ENCODE results near the gene EEFSEC. TPM values are rescaled to one million over a fixed set of nuclear protein-coding genes. Genes with fewer than 3 reads are reported as not detected.

The EEFSEC gene
- polyA plus RNA-seq, 3 donors from 2014 or later: 14.5 to 26.9 (median 26.1) TPM

DNA sequence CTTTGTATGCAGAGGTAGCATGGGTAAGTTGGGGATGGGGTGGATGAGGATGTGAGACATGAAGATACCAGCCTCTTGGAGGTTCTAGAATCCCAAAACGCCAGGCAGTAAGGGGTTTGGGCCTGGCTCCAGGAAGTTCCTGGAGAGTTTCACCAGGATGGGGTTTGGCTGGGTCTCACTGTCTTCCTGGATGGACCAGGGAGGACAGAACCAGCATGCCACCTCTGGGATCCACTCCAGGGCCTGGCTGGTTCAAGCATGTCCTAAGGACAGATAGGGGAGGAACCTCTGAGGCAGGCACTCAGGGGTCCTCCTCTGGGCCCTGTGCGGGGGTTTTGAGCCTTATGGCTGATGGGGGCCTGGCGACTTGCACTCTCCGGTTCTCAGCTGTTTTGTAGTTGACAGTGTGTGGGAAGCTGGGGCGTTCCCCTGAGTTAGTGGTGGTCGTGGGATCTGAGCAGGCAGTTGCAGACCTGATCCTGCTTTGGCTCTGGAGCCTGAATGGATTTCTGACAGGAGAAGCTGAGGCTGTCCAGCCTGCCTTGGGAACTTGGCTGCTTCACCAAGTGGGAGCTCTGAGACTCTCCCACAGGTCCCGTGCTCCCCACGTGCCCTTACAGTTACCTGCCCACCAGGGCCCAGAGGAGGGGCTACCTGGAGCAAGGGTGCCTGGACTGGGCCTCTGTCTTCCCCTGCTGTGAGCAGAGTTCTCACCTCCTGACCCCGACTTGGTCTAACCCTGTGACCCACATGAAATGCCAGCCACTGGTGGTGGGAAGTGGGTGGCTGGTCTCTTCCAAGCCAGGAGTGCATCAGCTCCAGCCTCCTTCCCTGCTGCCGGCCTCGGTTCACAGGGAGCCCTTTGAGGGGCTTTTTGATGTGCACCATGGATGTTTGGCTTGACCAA lies 128.4 kb downstream of the EEFSEC start:
- no peaks in the 10 kb centered on the region for H3K9me3 Mint-ChIP-seq
- no peak for DNase-seq
- no peak overlapping the region for H3K4me3 Mint-ChIP-seq
- no peak overlapping the region for H3K27ac Mint-ChIP-seq
- peaks cover 0 to 21% (median 11%) of the 10 kb centered on the region in 3 donors for H3K36me3 Mint-ChIP-seq
- no peaks in the 10 kb centered on the region for H3K4me1 Mint-ChIP-seq
- H3K27me3 Mint-ChIP-seq (ENCODE audit: low read depth in 3 of 3): no peaks in the 10 kb centered on the region

DNA sequence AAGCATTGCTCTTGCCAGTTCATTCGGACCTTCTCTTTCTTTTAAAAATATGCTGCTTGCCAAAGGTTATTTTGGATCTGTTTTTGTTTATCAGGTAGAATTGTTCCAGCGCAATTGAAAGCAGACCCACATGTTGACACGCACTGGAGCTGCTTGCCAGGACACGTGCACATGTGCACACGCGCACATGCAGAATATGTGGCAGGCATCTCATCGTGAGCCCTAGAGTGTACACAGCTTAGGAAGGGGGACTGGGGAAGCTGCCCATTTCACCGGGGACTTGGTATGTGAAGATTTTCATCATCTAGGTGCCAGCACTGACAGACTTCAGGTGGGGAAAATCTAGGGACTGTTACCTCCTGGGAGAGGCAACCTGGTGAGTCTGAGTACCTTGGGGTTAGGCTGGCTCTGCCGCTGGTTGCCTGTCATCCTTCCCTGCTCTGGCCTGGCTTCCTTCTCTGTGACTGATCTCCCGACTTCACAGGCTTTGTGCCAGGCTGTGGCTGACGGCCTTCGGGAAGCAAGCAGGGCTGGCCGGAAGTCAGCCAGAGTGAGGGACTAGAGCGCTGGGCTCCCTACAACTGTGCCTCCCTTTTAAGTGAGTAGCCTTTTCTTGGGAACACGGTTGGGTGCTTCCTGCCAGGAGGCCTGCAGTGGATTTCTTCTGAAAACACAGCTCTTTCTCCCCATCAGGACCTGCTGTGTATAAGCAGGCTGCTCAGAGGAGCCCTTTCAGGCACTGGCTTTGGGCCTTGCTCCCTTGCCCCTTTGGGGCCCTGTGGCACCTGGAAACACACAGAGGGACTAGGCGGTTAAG lies 129.3 kb downstream of the EEFSEC start:
- Mint-ChIP-seq H3K27ac (no peak overlapping the region), H3K36me3 (peaks cover 0 to 21% (median 11%) of the 10 kb centered on the region in 3 donors), H3K4me3 (no peak overlapping the region), H3K27me3 (ENCODE audit: low read depth in 3 of 3) (no peaks in the 10 kb centered on the region), H3K9me3 (no peaks in the 10 kb centered on the region), H3K4me1 (no peaks in the 10 kb centered on the region)
- no peak for DNase-seq

DNA sequence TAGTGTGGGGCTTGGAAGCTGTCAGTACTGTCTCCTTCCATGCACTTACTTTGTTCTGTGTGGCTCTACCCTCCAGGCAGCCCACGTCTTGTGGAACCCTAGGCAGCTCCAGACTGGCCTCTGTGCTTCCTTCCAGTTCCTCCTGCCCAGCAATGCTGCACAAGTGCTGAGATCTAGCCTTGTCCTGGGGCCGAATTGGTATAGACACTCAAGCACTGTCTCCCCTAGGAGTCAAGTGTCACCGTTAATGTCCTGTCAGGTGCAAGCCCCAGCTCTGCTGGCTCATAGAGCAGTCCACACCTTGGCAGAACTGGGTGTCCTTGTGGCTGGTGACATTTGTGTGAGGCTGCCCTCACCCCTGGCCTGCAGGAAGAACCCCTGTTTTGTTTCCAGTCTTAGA lies 130.1 kb downstream of the EEFSEC start:
- H3K27me3 Mint-ChIP-seq (ENCODE audit: low read depth in 3 of 3): no peaks in the 10 kb centered on the region
- DNase-seq: no peak
- no peak overlapping the region for H3K4me3 Mint-ChIP-seq
- no peaks in the 10 kb centered on the region for H3K4me1 Mint-ChIP-seq
- no peak overlapping the region for H3K27ac Mint-ChIP-seq
- H3K9me3 Mint-ChIP-seq: no peaks in the 10 kb centered on the region
- peaks cover 0 to 24% (median 11%) of the 10 kb centered on the region in 3 donors for H3K36me3 Mint-ChIP-seq

DNA sequence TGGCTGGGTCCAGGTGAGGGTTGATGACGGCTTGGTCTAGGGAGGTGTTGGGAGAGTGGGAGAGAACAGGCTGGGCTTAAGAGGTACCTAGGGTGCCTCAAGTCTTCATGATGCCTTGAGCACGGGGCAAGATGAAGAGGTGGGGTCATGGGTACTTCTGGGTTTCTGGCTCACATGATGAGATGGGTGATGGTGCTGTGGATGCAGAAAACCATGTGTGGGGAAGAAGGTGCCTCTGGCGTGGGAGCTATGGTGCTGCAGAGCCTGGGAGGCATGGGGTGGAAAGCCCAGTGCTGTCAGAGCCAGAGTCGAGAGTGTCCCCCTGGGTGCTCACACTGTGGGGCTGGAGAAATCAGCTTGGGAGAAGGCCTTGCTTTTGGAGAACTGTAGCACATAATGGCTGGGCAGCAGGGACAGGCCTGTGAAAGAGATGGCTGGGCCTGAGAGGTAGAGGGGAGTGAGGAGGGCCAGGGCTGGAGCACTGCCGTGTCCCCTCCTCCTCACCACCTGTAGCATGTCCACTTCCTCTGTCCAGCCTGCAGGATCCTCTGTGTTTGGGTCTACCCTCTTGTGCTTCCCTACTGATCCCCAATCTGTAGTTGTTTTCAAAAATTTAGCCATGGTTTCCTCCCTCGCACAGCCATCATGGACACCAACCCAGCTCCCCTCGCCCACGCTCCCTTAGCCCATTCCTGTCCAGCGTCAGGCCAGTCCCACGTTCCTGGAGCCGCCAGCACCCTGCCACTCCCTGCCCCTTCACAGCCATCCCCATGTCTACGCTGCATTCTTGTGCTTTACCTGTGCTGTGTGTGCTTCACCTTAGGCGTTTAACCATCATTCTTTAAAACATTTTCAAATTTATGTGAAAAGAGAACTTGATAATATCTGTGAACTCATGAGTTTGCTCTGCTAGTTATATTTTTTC lies 132.0 kb downstream of the EEFSEC start:
- Mint-ChIP-seq H3K36me3 (peaks cover 8 to 31% (median 11%) of the 10 kb centered on the region in 3 donors), H3K27ac (peak overlapping the region in 1 of 6 donors; percentile 45), H3K4me1 (no peaks in the 10 kb centered on the region), H3K9me3 (no peaks in the 10 kb centered on the region), H3K27me3 (ENCODE audit: low read depth in 3 of 3) (no peaks in the 10 kb centered on the region), H3K4me3 (no peak overlapping the region)
- DNase-seq: no peak

DNA sequence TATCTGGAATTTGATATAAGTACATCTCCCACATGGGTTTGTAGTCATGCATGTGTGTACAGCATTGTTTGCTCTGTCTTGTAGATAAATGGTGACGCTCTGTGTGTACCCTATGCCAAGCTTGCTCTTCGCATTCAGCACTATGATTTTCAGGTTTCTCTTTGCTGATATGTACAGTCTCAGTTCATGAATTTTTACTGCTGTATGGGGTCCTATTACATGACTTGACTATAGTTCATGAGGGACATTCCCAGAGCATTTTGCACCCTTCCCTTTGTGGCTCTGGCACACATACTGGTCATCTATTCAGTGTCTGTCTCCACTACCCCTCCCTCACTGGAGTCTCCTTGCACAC lies 132.7 kb downstream of the EEFSEC start:
- no peaks in the 10 kb centered on the region for H3K27me3 Mint-ChIP-seq (ENCODE audit: low read depth in 3 of 3)
- no peaks in the 10 kb centered on the region for H3K9me3 Mint-ChIP-seq
- peaks cover 11 to 34% (median 12%) of the 10 kb centered on the region in 3 donors for H3K36me3 Mint-ChIP-seq
- DNase-seq: no peak
- H3K27ac Mint-ChIP-seq: no peak overlapping the region
- H3K4me3 Mint-ChIP-seq: no peak overlapping the region
- H3K4me1 Mint-ChIP-seq: no peaks in the 10 kb centered on the region

DNA sequence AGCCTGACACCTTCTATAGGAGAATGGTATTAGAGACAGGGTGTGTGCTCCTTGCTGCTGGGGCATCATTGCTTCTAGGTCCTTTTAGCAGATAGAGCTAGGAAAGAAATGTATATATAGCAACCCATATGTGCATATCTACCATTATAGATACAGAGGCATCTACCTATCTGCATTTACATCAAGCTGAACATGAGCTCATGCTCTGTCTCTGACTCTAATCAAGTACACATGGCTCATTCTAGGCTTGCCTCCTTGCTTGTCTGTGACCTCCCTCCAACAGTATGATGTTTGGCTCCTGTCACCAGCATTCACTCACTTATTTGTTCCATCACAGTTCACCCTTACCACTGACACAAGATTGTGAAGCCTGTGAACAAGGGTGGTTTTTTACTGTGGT lies 133.4 kb downstream of the EEFSEC start:
- Mint-ChIP-seq H3K9me3 (no peaks in the 10 kb centered on the region), H3K36me3 (peaks cover 11 to 34% (median 12%) of the 10 kb centered on the region in 3 donors), H3K27me3 (ENCODE audit: low read depth in 3 of 3) (no peaks in the 10 kb centered on the region), H3K4me1 (no peaks in the 10 kb centered on the region), H3K27ac (no peak overlapping the region), H3K4me3 (no peak overlapping the region)
- DNase-seq: no peak

DNA sequence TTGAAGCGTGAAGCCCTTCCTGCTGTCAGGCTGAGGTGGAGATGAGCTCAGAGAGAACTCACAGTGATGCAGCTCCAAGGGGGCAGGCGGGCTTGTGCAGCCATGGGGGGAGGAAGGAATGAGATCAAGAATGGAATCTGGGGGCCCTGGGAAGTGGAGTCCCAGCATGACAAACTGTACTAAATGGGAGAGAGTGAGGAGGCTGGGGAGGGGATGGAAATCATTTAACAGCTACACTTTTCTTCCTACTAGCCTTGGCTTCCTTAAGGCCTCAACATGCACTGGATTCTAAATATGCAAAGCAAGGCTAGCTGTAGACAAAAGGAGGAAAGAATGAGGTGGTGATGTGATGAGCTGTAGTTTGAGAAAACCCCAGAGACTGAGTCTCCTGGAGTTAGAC lies 133.9 kb downstream of the EEFSEC start:
- Mint-ChIP-seq H3K4me3 (no peak overlapping the region), H3K27me3 (ENCODE audit: low read depth in 3 of 3) (no peaks in the 10 kb centered on the region), H3K27ac (no peak overlapping the region), H3K9me3 (no peaks in the 10 kb centered on the region), H3K4me1 (no peaks in the 10 kb centered on the region), H3K36me3 (peaks cover 11 to 34% (median 12%) of the 10 kb centered on the region in 3 donors)
- no peak for DNase-seq

DNA sequence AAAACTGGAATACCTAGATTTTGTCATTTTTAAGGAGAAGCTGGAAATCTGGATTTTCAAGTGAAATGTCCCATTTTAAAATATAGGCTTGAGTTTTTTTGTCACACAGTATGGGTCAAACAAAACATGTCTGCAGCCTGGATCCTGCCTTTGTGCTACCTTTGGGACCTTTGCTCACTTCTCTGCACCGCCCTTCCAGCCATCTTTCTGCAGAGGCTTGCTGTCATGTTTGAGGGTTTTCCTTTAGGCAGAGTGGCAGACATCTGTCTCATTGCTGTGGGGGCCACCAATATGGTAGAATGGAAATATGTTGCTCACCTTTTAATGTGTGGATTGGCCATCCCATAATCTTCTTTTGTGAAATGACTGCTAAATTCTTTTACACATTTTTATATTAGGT lies 136.3 kb downstream of the EEFSEC start:
- Mint-ChIP-seq H3K4me3 (no peak overlapping the region), H3K27me3 (ENCODE audit: low read depth in 3 of 3) (no peaks in the 10 kb centered on the region), H3K36me3 (peaks cover 5 to 29% (median 12%) of the 10 kb centered on the region in 3 donors), H3K4me1 (peaks cover 0 to 2% of the 10 kb centered on the region in 2 donors), H3K9me3 (no peaks in the 10 kb centered on the region), H3K27ac (no peak overlapping the region)
- no peak for DNase-seq

DNA sequence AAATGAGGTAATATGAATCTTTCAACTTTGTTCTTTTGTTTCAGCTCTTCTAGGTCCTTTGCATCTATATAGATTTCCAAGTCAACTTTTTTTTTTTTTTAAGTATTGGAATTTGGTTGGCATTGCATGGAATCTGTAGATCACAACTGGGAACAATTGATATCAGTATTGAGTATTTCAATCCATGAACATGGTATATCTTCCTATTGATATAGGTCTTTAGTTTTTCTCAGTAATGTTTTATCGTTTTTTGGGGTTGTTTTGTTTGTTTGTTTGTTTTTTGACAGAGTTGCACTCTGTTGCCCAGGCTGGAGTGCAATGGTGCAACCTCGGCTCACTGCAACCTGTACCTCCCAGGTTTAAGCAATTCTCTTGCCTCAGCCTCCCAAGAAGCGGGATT lies 137.2 kb downstream of the EEFSEC start:
- no peak for DNase-seq
- Mint-ChIP-seq H3K27ac (no peak overlapping the region), H3K27me3 (ENCODE audit: low read depth in 3 of 3) (no peaks in the 10 kb centered on the region), H3K9me3 (no peaks in the 10 kb centered on the region), H3K4me3 (no peak overlapping the region), H3K36me3 (peaks cover 5 to 29% (median 12%) of the 10 kb centered on the region in 3 donors), H3K4me1 (peaks cover 0 to 3% of the 10 kb centered on the region in 2 donors)

DNA sequence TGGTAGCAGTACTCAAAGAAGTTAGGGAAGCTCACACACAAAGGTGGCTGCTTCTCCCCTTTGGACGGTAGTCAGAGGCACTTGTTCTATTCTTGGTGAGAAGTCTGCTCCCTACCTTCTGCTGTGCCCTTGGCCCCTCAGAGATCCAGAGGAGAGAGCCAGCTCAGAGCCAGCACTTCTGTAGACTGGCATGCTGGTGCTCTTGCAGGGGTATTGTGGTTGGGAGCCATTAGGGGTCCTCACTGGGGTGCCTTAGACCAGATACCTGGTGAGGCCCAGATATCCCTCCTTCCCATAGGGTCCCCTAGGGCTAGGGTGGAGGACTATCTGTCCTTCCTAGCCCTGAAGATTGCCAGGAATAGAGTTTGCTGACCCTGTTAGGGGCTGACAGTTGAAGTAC lies 140.6 kb downstream of the EEFSEC start:
- DNase-seq: no peak
- Mint-ChIP-seq H3K36me3 (peaks cover 6 to 22% (median 18%) of the 10 kb centered on the region in 3 donors), H3K4me3 (no peak overlapping the region), H3K9me3 (no peaks in the 10 kb centered on the region), H3K27ac (no peak overlapping the region), H3K27me3 (ENCODE audit: low read depth in 3 of 3) (no peaks in the 10 kb centered on the region), H3K4me1 (peaks cover 0 to 3% of the 10 kb centered on the region in 2 donors)

DNA sequence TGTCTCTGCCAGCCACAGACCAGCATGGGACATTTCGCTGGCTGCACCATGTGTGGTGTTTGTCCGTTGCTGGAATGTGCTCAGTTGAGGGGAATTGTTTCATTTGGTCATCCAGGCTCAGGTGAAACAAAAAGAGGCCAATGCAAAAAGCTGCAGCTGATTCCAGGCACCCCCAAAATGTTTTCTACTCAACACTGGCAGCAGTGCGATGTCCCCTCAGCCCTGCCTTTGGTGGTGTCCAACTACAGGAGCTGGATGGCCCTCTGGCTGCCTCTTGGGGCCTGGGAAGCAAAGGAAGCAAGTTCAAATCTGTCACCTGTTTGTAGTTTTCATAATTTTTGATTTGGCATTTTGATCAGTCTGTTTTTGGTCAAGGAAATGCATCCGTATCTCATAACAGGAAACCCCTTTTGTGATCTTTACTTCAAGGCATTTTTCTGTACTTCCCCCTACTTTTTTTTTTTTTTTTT lies 141.8 kb downstream of the EEFSEC start:
- Mint-ChIP-seq H3K27ac (no peak overlapping the region), H3K4me3 (no peak overlapping the region), H3K9me3 (no peaks in the 10 kb centered on the region), H3K4me1 (peaks cover 0 to 3% of the 10 kb centered on the region in 2 donors), H3K27me3 (ENCODE audit: low read depth in 3 of 3) (no peaks in the 10 kb centered on the region), H3K36me3 (peaks cover 6 to 21% (median 16%) of the 10 kb centered on the region in 3 donors)
- no peak for DNase-seq

DNA sequence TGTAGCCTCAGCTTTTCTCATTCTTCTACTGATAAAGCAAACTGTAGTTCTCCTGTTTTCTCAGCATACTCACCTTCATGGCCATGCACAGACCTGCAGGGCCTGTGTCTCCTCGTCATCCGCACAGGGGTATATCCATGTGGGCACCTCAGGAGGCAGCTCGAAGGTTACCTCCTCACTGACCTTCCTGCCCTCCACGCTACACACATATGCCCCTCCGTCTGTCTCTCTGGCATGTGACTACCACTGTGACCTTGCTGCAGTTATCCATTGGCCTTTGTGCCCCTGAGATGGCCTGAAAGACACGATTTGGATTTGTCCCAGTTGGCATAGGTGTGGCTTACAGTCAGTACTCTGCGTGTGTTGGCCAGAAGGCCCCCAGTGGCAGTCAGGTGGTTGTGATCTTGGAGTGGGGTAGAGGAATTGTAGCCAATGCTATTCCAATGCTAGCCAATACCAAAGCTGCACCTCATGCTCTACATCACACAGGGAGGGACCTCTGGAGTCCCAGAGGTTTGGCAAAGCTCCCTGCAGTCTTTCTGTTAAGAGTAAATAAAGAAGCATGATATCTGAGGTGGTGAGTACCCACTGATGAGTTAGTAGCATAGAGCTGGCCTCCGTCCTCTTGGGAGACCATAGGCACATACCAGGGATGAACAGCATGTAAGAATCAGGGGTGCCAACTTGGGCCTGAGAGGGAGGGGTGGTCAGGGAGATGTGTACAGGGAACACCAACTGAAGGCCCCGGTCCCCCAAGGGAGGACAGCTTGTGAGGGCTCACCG lies 143.4 kb downstream of the EEFSEC start:
- H3K27me3 Mint-ChIP-seq (ENCODE audit: low read depth in 3 of 3): no peaks in the 10 kb centered on the region
- H3K27ac Mint-ChIP-seq: peak overlapping the region in 1 of 6 donors; percentile 24
- H3K36me3 Mint-ChIP-seq: peaks cover 6 to 15% (median 9%) of the 10 kb centered on the region in 3 donors
- DNase-seq: no peak
- H3K4me1 Mint-ChIP-seq: peaks cover 0 to 3% of the 10 kb centered on the region in 2 donors
- no peaks in the 10 kb centered on the region for H3K9me3 Mint-ChIP-seq
- no peak overlapping the region for H3K4me3 Mint-ChIP-seq

Measured in immature natural killer cell (primary cell).